Cerebellar nuclear complex (tissue), 1 donor: ENCODE data around the gene OR52W1.
"Not testable (repeated sequence)": the region's sequence is repeated elsewhere in the genome, so short reads cannot be mapped to it uniquely, and the experiment has no call there.

Source experiments
- DNase-seq, 2 experiments: peaks; one replicate each; lab custom pipeline; 2025; lab: John Stamatoyannopoulos, UW

The OR52W1 gene

GRCh38 chr11:6217722-6218121 lies 18.7 kb downstream of the OR52W1 start:
- DNase-seq = no peak

GRCh38 chr11:6219359-6219758 lies 20.3 kb downstream of the OR52W1 start:
- DNase-seq = no peak

- DNase-seq = no peak
These were observed 24.8 kb downstream of the OR52W1 start for GRCh38 chr11:6223854-6224253.

GRCh38 chr11:6224421-6224820 lies 25.4 kb downstream of the OR52W1 start:
- DNase-seq = no peak

- DNase-seq = no peak
These were observed 26.0 kb downstream of the OR52W1 start for GRCh38 chr11:6225024-6225423.

GRCh38 chr11:6225896-6226295 lies 26.9 kb downstream of the OR52W1 start:
- DNase-seq = no peak

- no peak for DNase-seq
These were observed 29.5 kb downstream of the OR52W1 start for GRCh38 chr11:6228520-6228919.

- DNase-seq = no peak
These were observed 30.9 kb downstream of the OR52W1 start for GRCh38 chr11:6229911-6230310.

- no peak for DNase-seq
These were observed 33.9 kb downstream of the OR52W1 start for GRCh38 chr11:6232899-6233298.

GRCh38 chr11:6233984-6234386 lies 35.0 kb downstream of the OR52W1 start:
- DNase-seq = no peak

GRCh38 chr11:6234387-6235107 lies 35.5 kb downstream of the OR52W1 start, which contains the start of gene FHIP1B:
Gene FHIP1B, minus strand, starts transcription at chr11:6234636. Its CDS starts 10,120 bp downstream, at chr11:6224516.
- peak; percentile 100 for DNase-seq

GRCh38 chr11:6237266-6237665 lies 38.2 kb downstream of the OR52W1 start:
- no peak for DNase-seq

- DNase-seq = no peak
These were observed 38.8 kb downstream of the OR52W1 start for GRCh38 chr11:6237761-6238302.

- no peak for DNase-seq
These were observed 39.9 kb downstream of the OR52W1 start, which contains the start of gene CNGA4 for GRCh38 chr11:6238902-6239301. Gene CNGA4, plus strand, starts transcription at chr11:6239089. Its CDS starts 118 bp downstream, at chr11:6239207.

GRCh38 chr11:6240139-6240538 lies 41.1 kb downstream of the OR52W1 start:
- no peak for DNase-seq

GRCh38 chr11:6240781-6241180 lies 41.8 kb downstream of the OR52W1 start:
- no peak for DNase-seq

- DNase-seq = no peak
These were observed 42.3 kb downstream of the OR52W1 start for GRCh38 chr11:6241316-6241715.

GRCh38 chr11:6245536-6245935 lies 46.5 kb downstream of the OR52W1 start:
- DNase-seq = no peak

GRCh38 chr11:6248248-6248647 lies 49.2 kb downstream of the OR52W1 start:
- DNase-seq = no peak

GRCh38 chr11:6248897-6249296 lies 49.9 kb downstream of the OR52W1 start:
- not testable (repeated sequence) for DNase-seq
